Measurements from ENCODE around the gene PRKACA.

The PRKACA gene

DNA sequence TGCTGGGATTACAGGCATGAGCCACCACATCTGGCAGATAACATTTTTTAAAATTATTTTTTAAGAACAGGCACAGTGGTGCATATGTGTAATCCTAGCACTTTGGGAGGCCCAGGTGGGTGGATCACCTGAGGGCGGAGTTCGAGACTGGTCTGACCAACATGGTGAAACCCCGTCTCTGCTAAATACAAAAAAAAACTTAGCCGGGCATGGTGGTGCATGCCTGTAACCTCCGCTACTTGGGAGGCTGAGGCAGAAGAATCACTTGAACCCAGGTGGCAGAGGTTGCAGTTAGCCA, 55.1 kb downstream of the PRKACA start:
- Histone ChIP-seq H3K4me1 (ENCODE audit: control insufficient read depth, insufficient read depth, low read length, poor library complexity, severe bottlenecking) (peaks cover 7% of the 10 kb centered on the region), H3K9me3 (ENCODE audit: control insufficient read depth, low read length) (no peaks in the 10 kb centered on the region), H3K4me3 (ENCODE audit: extremely low read depth, insufficient read depth, low read length, poor library complexity, severe bottlenecking) (no peak overlapping the region), H3K27ac (ENCODE audit: low read depth, low read length, severe bottlenecking) (no peak overlapping the region), H3K36me3 (ENCODE audit: control insufficient read depth, insufficient read depth, low read length) (no peaks in the 10 kb centered on the region)
- WGBS, 2 experiments (ENCODE audit: insufficient coverage in 2 of 2): 91 to 93% methylated on average over 5 of the region's 5 CpGs

DNA sequence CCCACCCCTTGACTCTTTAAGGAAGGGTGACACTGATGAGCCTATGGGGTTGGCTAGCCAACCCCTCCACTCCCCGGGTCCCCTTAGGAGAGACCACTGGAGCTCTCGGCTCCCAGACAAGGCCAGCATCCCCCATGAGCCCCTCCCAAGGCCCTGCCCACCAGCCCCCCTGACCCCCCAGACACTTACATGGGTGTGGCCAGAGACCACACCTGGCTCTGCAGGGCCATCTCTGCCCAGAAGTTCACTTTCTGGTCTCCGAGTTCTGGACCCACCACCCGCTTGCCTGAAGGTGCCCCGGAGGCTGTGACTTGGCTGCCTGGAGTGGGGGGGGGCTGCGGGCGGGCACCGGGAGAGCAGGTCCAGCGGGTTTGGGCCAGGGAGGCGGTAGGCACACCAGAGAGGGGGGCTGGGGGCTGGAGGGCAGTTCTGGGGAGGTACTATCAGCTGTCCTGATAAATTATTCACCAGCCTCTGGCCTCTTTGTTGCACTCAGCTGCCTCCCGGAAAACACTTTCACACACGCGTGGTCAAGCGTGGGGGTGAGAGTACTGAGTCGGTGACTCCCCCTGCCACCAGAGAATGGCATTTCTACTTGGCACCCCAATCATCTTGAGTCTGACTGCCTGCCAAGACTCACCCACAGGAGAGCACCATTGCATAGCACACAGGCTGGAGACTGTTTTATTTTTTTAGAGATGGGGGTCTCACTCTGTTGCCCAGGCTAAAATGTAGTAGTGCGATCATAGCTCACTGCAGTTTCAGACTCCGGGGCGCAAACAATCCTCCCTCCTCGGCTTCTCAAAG, 55.6 kb downstream of the PRKACA start, which contains the start of gene PALM3:
Gene PALM3, minus strand, starts transcription at position 326 of the 807 bp plus-strand sequence. Its CDS starts 96 bp downstream, at position 230.
- Histone ChIP-seq H3K4me3 (ENCODE audit: extremely low read depth, insufficient read depth, low read length, poor library complexity, severe bottlenecking) (no peak within 1 kb of the TSS), H3K9me3 (ENCODE audit: control insufficient read depth, low read length) (no peaks in the 10 kb centered on the region), H3K36me3 (ENCODE audit: control insufficient read depth, insufficient read depth, low read length) (no peaks in the 10 kb centered on the region), H3K4me1 (ENCODE audit: control insufficient read depth, insufficient read depth, low read length, poor library complexity, severe bottlenecking) (peaks cover 7% of the 10 kb centered on the region), H3K27ac (ENCODE audit: low read depth, low read length, severe bottlenecking) (no peak within 1 kb of the TSS)
- WGBS, 2 experiments (ENCODE audit: insufficient coverage in 2 of 2): 90 to 95% methylated on average over 14 to 17 of the region's 19 CpGs

DNA sequence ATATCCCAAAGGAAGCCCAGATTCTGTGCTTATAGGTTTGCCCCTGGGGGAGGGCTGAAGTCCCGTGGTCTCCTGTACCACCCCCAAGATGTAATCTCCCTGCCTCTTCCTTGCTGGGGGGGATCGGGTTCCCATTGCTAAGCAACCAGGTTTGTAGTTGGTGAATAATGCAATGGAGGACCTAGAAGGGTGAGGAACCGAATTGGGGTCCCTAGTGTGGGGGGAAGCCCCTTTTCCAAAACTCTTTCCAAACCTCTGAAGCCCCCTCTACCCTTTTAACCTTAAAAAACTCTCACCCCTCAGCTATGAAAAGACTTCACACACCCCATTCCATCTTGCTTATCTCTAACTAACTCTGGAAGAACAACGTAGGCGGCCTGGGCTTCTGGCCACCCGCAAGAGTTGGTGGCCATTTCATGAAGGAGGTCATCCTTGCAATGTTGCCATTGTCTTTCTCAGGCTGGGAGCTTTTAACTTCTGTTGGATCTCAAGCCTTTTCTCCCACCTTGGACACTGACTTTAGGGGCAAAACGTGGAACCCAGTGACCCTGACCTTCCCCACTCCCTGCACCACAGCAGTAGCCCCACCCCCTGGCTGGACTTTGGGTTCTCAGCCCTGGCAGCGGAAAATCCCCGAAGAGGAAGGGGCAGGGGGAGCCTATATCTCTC, 56.3 kb downstream of the PRKACA start:
- H3K27ac ChIP-seq (ENCODE audit: low read depth, low read length, severe bottlenecking): no peak overlapping the region
- 68 to 82% methylated on average over 4 to 7 of the region's 9 CpGs for WGBS, 2 experiments (ENCODE audit: insufficient coverage in 2 of 2)
- H3K4me1 ChIP-seq (ENCODE audit: control insufficient read depth, insufficient read depth, low read length, poor library complexity, severe bottlenecking): peaks cover 7% of the 10 kb centered on the region
- H3K36me3 ChIP-seq (ENCODE audit: control insufficient read depth, insufficient read depth, low read length): no peaks in the 10 kb centered on the region
- no peaks in the 10 kb centered on the region for H3K9me3 ChIP-seq (ENCODE audit: control insufficient read depth, low read length)
- no peak overlapping the region for H3K4me3 ChIP-seq (ENCODE audit: extremely low read depth, insufficient read depth, low read length, poor library complexity, severe bottlenecking)

DNA sequence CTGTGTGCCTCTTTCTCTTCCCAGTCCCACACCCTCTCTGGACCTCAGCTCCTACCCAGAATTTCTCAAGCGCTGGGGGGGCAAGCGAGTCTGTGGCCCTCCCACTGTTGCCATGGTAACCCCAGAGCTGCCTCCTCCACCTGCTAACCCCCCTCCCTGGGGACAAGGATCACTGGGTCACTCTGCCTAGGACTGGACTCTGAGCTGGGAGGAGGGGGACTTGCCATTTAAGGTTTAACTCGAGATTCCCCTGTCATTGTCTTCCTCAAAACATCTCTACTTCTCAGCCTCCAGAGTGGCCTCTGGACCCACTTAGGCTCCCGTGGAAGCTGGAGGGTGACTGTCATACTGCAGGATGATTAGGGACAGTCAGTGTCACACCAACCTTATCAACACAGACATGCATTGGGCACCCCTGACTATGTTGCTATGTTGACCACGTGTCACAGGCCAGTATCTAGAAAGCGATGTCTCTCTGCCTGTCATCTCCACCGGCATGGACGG, 57.9 kb downstream of the PRKACA start:
- Histone ChIP-seq H3K9me3 (ENCODE audit: control insufficient read depth, low read length) (no peaks in the 10 kb centered on the region), H3K27ac (ENCODE audit: low read depth, low read length, severe bottlenecking) (no peak overlapping the region), H3K4me3 (ENCODE audit: extremely low read depth, insufficient read depth, low read length, poor library complexity, severe bottlenecking) (no peak overlapping the region), H3K36me3 (ENCODE audit: control insufficient read depth, insufficient read depth, low read length) (no peaks in the 10 kb centered on the region), H3K4me1 (ENCODE audit: control insufficient read depth, insufficient read depth, low read length, poor library complexity, severe bottlenecking) (peaks cover 7% of the 10 kb centered on the region)
- 35 to 63% methylated on average over 5 to 6 of the region's 8 CpGs for WGBS, 2 experiments (ENCODE audit: insufficient coverage in 2 of 2)

DNA sequence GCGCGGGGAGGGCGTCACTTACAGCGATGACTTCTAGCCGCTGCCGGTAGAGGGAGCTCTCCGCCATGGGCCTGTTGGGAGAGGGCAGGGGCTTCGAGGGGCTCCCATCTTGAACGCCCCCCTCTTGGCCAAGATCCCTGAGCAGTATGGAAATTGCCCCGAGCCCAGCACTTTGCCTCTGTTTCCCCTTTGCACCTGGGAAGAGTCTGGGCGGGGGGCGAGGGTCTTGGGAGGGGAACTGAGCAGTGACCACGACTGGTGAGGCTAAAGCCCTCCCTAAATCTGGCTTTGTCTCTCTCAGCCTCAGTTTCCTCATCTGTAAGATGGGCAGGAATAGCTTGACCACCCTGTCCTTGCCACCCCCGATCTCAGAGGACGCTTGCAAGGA, 58.5 kb downstream of the PRKACA start:
- Histone ChIP-seq H3K36me3 (ENCODE audit: control insufficient read depth, insufficient read depth, low read length) (no peaks in the 10 kb centered on the region), H3K4me3 (ENCODE audit: extremely low read depth, insufficient read depth, low read length, poor library complexity, severe bottlenecking) (no peak overlapping the region), H3K27ac (ENCODE audit: low read depth, low read length, severe bottlenecking) (no peak overlapping the region), H3K4me1 (ENCODE audit: control insufficient read depth, insufficient read depth, low read length, poor library complexity, severe bottlenecking) (peaks cover 7% of the 10 kb centered on the region), H3K9me3 (ENCODE audit: control insufficient read depth, low read length) (no peaks in the 10 kb centered on the region)
- 28 to 30% methylated on average over 13 of the region's 15 CpGs for WGBS, 2 experiments (ENCODE audit: insufficient coverage in 2 of 2)

DNA sequence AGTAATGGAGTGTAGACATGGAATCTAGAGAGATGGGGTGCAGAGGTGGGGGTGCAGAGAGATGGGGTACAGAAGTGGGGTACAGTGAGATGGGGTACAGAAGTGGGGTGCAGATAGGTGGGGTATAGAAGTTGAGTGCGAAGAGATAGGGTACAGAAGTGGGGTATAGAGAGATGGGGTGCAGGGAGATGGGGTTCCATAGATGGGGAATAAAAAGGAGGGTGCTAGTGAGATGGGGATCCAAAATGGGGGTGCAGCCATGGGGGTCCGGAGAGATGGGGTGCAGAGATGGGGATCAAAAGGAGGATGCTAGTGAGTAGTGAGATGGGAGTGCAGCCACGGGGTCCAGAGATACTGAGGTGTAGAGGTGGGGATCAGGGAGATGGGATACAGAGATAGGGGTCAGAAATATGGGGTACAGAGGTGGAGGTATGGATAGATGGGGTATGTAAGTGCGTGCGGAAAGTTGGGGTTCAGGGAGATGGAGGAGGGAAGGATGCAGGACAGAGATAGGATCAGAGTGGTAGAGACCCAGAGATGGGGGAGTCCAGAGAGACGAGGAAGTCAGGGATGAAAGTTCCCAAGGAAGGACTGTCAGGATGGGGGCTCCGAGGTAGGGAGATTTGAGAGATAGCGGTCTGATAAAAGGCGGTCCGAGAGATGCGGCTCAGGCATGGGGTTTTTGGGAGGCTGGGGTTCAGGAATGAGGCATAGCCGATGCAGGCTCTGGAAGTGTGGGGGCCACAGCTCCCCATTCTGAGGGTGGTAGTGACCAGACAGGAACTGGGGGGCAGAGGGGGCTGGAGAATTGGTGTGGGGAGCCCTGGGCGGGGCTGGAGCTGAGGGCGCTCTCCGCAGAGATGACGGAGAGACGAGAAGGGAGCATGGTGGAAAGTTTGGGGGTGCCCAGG, 59.1 kb downstream of the PRKACA start:
- H3K4me1 ChIP-seq (ENCODE audit: control insufficient read depth, insufficient read depth, low read length, poor library complexity, severe bottlenecking): peaks cover 7% of the 10 kb centered on the region
- H3K9me3 ChIP-seq (ENCODE audit: control insufficient read depth, low read length): no peaks in the 10 kb centered on the region
- peak overlapping the region; percentile 32 for H3K4me3 ChIP-seq (ENCODE audit: extremely low read depth, insufficient read depth, low read length, poor library complexity, severe bottlenecking)
- 52 to 55% methylated on average over 13 to 17 of the region's 17 CpGs for WGBS, 2 experiments (ENCODE audit: insufficient coverage in 2 of 2)
- no peak overlapping the region for H3K27ac ChIP-seq (ENCODE audit: low read depth, low read length, severe bottlenecking)
- no peaks in the 10 kb centered on the region for H3K36me3 ChIP-seq (ENCODE audit: control insufficient read depth, insufficient read depth, low read length)

DNA sequence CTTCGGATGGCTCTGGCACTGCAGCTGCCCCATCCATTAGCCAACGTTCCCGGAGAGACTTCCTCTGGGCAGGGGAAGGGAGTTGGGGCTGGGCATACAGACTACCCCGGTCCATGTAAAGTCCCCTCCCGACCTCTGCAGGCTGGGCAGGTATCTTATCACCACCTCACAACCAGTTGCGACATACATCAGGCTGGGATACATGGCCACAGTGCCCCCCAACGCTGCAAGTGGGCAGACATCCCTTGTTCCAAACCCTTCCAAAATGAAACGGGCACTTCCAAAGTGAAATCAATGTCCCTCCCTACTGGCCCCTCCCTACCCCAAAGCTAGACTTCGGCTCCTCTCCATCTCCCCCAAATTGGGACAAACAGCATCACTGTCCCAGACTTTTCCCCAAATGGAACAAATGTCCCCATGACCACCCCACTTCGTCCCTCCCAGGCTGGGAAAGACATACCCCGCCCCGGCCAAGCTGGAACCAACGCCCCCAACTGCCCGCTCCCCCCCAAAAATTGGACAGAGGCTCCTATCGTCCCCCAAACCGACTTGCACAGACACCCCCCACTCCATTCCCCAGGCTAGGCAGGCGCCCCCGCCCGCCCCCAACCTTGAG, 60.7 kb downstream of the PRKACA start:
- Histone ChIP-seq H3K27ac (ENCODE audit: low read depth, low read length, severe bottlenecking) (no peak overlapping the region), H3K36me3 (ENCODE audit: control insufficient read depth, insufficient read depth, low read length) (peaks cover 9% of the 10 kb centered on the region), H3K4me1 (ENCODE audit: control insufficient read depth, insufficient read depth, low read length, poor library complexity, severe bottlenecking) (peaks cover 7% of the 10 kb centered on the region), H3K9me3 (ENCODE audit: control insufficient read depth, low read length) (no peaks in the 10 kb centered on the region), H3K4me3 (ENCODE audit: extremely low read depth, insufficient read depth, low read length, poor library complexity, severe bottlenecking) (peak overlapping the region; percentile 32)
- WGBS, 2 experiments (ENCODE audit: insufficient coverage in 2 of 2): 39 to 46% methylated on average over 7 to 8 of the region's 19 CpGs

DNA sequence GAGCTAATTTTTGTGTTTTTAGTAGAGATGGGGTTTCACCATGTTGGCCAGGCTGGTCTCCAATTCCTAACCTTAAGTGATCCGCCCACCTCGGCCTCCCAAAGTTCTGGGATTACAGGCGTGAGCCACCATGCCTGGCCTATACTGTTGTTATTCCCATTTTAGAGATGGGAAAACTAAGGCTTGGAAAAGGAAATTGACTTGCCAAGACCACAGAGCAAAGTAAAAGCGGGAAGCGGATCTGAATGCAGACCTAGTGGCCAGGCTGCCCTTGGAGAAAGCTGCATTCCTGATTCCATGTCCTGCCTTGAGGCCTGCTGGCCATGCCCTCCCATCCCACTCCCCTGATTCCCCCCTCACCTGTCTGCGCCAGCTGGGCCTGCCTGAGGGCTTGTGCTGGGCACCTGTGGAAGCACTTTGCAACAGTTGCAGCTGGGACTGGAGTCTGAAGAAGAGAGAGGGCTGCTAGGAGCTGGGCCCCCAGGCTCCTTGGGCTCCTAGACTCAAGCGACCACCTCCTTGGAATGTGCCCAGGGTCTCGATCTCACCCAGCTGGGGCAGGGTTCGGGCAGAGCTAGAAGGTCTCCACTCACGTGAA, 61.4 kb downstream of the PRKACA start:
- Histone ChIP-seq H3K9me3 (ENCODE audit: control insufficient read depth, low read length) (no peaks in the 10 kb centered on the region), H3K27ac (ENCODE audit: low read depth, low read length, severe bottlenecking) (no peak overlapping the region), H3K4me3 (ENCODE audit: extremely low read depth, insufficient read depth, low read length, poor library complexity, severe bottlenecking) (no peak overlapping the region), H3K4me1 (ENCODE audit: control insufficient read depth, insufficient read depth, low read length, poor library complexity, severe bottlenecking) (peaks cover 7% of the 10 kb centered on the region), H3K36me3 (ENCODE audit: control insufficient read depth, insufficient read depth, low read length) (peaks cover 9% of the 10 kb centered on the region)
- 89 to 92% methylated on average over 9 to 10 of the region's 10 CpGs for WGBS, 2 experiments (ENCODE audit: insufficient coverage in 2 of 2)

DNA sequence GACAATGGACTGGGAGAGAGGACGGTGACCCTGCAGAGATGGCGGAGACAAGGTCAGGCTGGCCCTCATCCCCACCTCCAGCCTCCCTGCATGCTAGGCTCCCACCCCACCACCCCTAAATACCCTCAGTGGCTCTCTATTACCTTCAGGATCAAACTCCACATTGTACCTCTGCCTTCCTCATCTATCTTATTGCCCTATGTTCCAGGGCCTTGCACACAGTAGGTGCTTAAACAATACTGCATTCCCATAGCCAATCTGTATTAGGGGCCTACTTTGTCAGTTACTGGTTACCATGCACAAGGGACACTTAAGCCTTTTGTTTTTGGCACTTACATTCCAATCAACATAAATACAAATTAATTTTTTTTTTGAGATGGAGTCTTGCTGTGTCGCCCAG, 62.2 kb downstream of the PRKACA start:
- peaks cover 7% of the 10 kb centered on the region for H3K4me1 ChIP-seq (ENCODE audit: control insufficient read depth, insufficient read depth, low read length, poor library complexity, severe bottlenecking)
- no peak overlapping the region for H3K27ac ChIP-seq (ENCODE audit: low read depth, low read length, severe bottlenecking)
- H3K36me3 ChIP-seq (ENCODE audit: control insufficient read depth, insufficient read depth, low read length): peaks cover 9% of the 10 kb centered on the region
- no peaks in the 10 kb centered on the region for H3K9me3 ChIP-seq (ENCODE audit: control insufficient read depth, low read length)
- WGBS, 2 experiments (ENCODE audit: insufficient coverage in 2 of 2): 88 to 89% methylated on average over 3 of the region's 3 CpGs
- no peak overlapping the region for H3K4me3 ChIP-seq (ENCODE audit: extremely low read depth, insufficient read depth, low read length, poor library complexity, severe bottlenecking)

DNA sequence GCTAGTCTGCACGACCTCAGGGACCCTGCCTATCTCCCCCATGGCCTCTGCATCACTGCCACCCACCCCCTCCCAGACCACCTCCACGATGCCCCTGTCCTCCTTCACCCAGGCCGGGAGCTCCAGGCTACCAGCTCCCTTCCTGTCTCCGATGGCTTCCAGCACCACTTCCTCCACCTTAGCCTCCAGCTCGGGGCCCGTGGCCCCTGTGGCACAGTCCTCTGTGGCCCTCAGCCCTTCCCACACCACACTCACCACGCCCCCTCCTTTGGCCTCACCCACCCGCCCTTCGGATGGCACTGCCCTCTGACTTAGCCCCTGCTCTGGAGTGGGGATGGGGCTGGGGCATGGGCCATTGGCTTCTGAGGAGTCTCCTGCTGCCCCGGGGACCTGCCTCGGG, 62.8 kb downstream of the PRKACA start:
- no peaks in the 10 kb centered on the region for H3K9me3 ChIP-seq (ENCODE audit: control insufficient read depth, low read length)
- no peak overlapping the region for H3K27ac ChIP-seq (ENCODE audit: low read depth, low read length, severe bottlenecking)
- no peak overlapping the region for H3K4me3 ChIP-seq (ENCODE audit: extremely low read depth, insufficient read depth, low read length, poor library complexity, severe bottlenecking)
- WGBS, 2 experiments (ENCODE audit: insufficient coverage in 2 of 2): 83 to 93% methylated on average over 7 to 9 of the region's 11 CpGs
- peaks cover 7% of the 10 kb centered on the region for H3K4me1 ChIP-seq (ENCODE audit: control insufficient read depth, insufficient read depth, low read length, poor library complexity, severe bottlenecking)
- peaks cover 9% of the 10 kb centered on the region for H3K36me3 ChIP-seq (ENCODE audit: control insufficient read depth, insufficient read depth, low read length)

Data from mesodermal cell (in vitro differentiated cells).